Stomach (tissue), 4 donors: ENCODE measurements around the gene WDR62.
A peak's percentile ranks its signal among the peaks of the same experiment; 100 is the strongest.

ENCODE experiments used
- EP300 ChIP-seq: sonication (generic); formaldehyde crosslinking; IDR thresholded peaks from one replicate; pipeline ENCODE4 v1.6.1; 2017; ENCODE audit warnings: antibody characterized with exemption
- TF ChIP-seq, protein P1 (sequence below), 7 experiments: fragments of 450-650 bp in 4 of 7; fragments of 200-600 bp in 3 of 7; sonication (generic) in 3 of 7; IDR thresholded peaks; one replicate each; pipeline ENCODE4 v1.5.1; 2016 to 2019; ENCODE audit warnings: antibody characterized with exemption in 7 of 7, control low read depth in 2 of 7, mild to moderate bottlenecking in 1 of 7

DNA sequence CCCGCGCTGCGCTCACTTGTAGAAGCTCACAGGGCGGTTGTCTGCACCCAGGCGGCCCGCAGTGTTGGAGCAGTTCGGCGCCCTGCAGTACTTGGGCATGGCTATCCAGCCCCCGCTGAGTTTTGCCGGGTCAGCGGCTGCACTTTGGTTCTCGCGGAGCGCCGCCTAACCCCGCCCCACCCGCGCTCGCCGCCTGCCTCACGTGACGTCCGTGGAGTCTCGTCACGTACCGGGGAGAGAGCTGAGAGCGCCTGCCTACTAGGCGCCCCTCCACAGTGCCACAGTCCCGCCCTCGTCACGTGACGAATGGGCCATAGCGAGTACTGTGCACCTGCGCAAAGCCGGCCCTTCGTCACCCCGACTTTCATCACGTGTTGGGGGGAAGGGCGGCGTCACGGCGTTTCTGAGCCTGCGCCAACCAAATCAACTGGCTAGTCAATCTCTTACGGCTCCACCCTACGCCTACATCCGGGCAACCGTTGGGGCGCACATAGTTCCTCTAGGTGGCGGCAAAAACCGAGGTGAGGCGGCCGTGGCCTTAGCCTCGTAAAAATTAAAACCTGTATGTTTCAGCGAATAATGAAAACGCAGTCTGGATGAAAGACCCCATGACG, 471 bp upstream of the WDR62 start, which contains the start of gene THAP8:
- no peak for TF ChIP-seq EP300
- TF ChIP-seq, protein P1, sequence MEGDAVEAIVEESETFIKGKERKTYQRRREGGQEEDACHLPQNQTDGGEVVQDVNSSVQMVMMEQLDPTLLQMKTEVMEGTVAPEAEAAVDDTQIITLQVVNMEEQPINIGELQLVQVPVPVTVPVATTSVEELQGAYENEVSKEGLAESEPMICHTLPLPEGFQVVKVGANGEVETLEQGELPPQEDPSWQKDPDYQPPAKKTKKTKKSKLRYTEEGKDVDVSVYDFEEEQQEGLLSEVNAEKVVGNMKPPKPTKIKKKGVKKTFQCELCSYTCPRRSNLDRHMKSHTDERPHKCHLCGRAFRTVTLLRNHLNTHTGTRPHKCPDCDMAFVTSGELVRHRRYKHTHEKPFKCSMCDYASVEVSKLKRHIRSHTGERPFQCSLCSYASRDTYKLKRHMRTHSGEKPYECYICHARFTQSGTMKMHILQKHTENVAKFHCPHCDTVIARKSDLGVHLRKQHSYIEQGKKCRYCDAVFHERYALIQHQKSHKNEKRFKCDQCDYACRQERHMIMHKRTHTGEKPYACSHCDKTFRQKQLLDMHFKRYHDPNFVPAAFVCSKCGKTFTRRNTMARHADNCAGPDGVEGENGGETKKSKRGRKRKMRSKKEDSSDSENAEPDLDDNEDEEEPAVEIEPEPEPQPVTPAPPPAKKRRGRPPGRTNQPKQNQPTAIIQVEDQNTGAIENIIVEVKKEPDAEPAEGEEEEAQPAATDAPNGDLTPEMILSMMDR (IDR thresholded peaks at IDR 0.05), result peak in 4 of 7 experiments; percentile 37 to 59 (median 51)
